Measurements from ENCODE around the gene RUNX1.

GRCh38 chr21:34934350-34934749, 114.8 kb downstream of the RUNX1 start:
- TF ChIP-seq GATA2 (IDR thresholded peaks at IDR 0.05; ENCODE audit: low read depth, low read length): no peak
- TF ChIP-seq GATA3 (IDR thresholded peaks at IDR 0.05; ENCODE audit: low read depth, low read length): no peak
